IPS DF 6.9 (cell line): ENCODE measurements around the gene PCLAF.
A peak's percentile ranks its signal among the peaks of the same experiment; 100 is the strongest.

Experiments used
- DNase-seq: peaks from one replicate; pipeline ENCODE4 v3.0.0-alpha.2; 2013; ENCODE audit warnings: low read depth, low spot score
- H3K27ac ChIP-seq: one replicate; pipeline ENCODE4 v1.5.1; 2013; ENCODE audit warnings: low read length, control low read depth
- H3K27me3 ChIP-seq: 2 replicates; pipeline ENCODE4 v1.6.1; 2013; ENCODE audit warnings: mild to moderate bottlenecking, low read length; ENCODE audit not compliant: control insufficient read depth, insufficient read depth
- H3K36me3 ChIP-seq: 2 replicates; pipeline ENCODE4 v1.6.1; 2013; ENCODE audit warnings: low read length; ENCODE audit not compliant: control insufficient read depth, insufficient read depth
- H3K4me1 ChIP-seq: 2 replicates; pipeline ENCODE4 v1.6.1; 2013; ENCODE audit warnings: low read length; ENCODE audit not compliant: control insufficient read depth, insufficient read depth
- H3K4me3 ChIP-seq: 2 replicates; pipeline ENCODE4 v1.5.1; 2013; ENCODE audit warnings: mild to moderate bottlenecking, low read length
- H3K9me3 ChIP-seq: 2 replicates; pipeline ENCODE4 v1.6.1; 2013; ENCODE audit warnings: low read length, inconsistent platforms; ENCODE audit not compliant: control insufficient read depth, insufficient read depth
- WGBS: extraction: QIAGEN DNeasy Blood & Tissue Kit; methylation state at CpG from one replicate; pipeline ENCODE4 v1.1.7; 2013; ENCODE audit warnings: mixed read lengths, missing lambda C conversion rate; ENCODE audit not compliant: insufficient read length, insufficient coverage; 5-methylcytosine and 5-hydroxymethylcytosine counted together

Gene PCLAF

DNA sequence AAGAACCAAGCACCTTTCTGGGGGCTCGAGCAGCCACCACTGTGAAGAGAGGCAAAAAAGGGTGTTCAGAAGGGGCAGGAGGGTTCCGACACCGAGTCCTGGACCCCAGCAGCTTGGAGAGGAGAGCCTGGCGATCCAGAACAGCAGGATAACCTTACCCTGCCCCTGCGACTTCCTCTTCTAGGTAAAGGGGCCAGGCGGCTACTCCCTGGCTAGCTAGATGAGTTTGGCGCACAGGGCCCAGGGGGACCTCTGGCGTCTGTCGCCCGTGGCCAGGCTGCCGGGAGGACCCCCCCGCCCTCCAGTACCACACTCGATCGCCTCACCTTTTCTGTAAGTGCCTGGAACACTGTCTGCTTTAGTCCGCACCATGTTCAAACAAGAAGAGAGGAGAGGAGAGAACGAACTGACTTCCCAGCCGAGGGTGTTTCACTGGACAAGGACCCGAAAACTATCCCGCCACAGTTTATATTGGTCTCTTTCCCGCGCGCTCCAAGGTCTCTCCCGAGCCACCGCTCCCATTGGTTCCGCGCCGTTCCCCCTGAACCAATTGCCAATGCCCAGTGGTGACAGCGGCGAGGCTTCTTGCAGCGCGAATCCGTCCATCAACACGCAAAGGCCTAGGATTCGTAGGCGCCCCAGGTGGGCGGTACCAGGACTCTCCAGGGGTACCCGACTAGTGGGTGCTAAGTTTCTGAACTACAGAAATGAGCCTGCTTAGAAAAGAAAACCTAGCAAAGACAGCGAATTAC lies at the start of gene PCLAF:
Gene PCLAF (minus strand): TSS at position 442 of the 752 bp plus-strand sequence. CDS start 70 bp downstream, at position 372.
- no peaks in the 10 kb centered on the region for H3K27me3 ChIP-seq
- no peaks in the 10 kb centered on the region for H3K9me3 ChIP-seq
- DNase-seq = peak; percentile 85
- peaks cover 2% of the 10 kb centered on the region; the same call in 1 of the 2 replicates for H3K36me3 ChIP-seq
- no peak within 1 kb of the TSS for H3K27ac ChIP-seq
- H3K4me1 ChIP-seq = no peaks in the 10 kb centered on the region
- peak within 1 kb of the TSS; percentile 91 for H3K4me3 ChIP-seq
- WGBS = no CpG with 5 or more reads among the region's 38 CpGs

GRCh38 chr15:64430000-64430735 lies 48.9 kb upstream of the PCLAF start:
- Histone ChIP-seq H3K36me3 (no peaks in the 10 kb centered on the region), H3K27me3 (no peaks in the 10 kb centered on the region), H3K27ac (no peak overlapping the region), H3K4me1 (peaks cover 2% of the 10 kb centered on the region; the same call in 1 of the 2 replicates), H3K4me3 (no peak overlapping the region), H3K9me3 (no peaks in the 10 kb centered on the region)
- no CpG with 5 or more reads among the region's 3 CpGs for WGBS
- DNase-seq = peak; percentile 60

- no peaks in the 10 kb centered on the region for H3K36me3 ChIP-seq
- DNase-seq = no peak
- no peaks in the 10 kb centered on the region for H3K27me3 ChIP-seq
- H3K27ac ChIP-seq = no peak overlapping the region
- no peaks in the 10 kb centered on the region for H3K9me3 ChIP-seq
- H3K4me1 ChIP-seq = peaks cover 2% of the 10 kb centered on the region; the same call in 1 of the 2 replicates
- no peak overlapping the region for H3K4me3 ChIP-seq
These were observed 48.2 kb upstream of the PCLAF start for GRCh38 chr15:64429448-64429847.

- no peaks in the 10 kb centered on the region; the same call in 1 of the 2 replicates for H3K36me3 ChIP-seq
- H3K27me3 ChIP-seq = no peaks in the 10 kb centered on the region
- H3K4me3 ChIP-seq = no peak overlapping the region
- H3K9me3 ChIP-seq = no peaks in the 10 kb centered on the region
- no peak overlapping the region for H3K27ac ChIP-seq
- WGBS = no CpG with 5 or more reads among the region's 7 CpGs
- no peak for DNase-seq
- peaks cover 2% of the 10 kb centered on the region; the same call in 1 of the 2 replicates for H3K4me1 ChIP-seq
These were observed 45.7 kb upstream of the PCLAF start for GRCh38 chr15:64426845-64427465.

- peaks cover 2% of the 10 kb centered on the region; the same call in 1 of the 2 replicates for H3K4me1 ChIP-seq
- WGBS = no CpG with 5 or more reads among the region's 3 CpGs
- no peak overlapping the region for H3K27ac ChIP-seq
- no peaks in the 10 kb centered on the region for H3K27me3 ChIP-seq
- DNase-seq = no peak
- no peaks in the 10 kb centered on the region for H3K9me3 ChIP-seq
- no peaks in the 10 kb centered on the region; the same call in 1 of the 2 replicates for H3K36me3 ChIP-seq
- H3K4me3 ChIP-seq = no peak overlapping the region
These were observed 44.0 kb upstream of the PCLAF start for GRCh38 chr15:64425221-64425620.

DNA sequence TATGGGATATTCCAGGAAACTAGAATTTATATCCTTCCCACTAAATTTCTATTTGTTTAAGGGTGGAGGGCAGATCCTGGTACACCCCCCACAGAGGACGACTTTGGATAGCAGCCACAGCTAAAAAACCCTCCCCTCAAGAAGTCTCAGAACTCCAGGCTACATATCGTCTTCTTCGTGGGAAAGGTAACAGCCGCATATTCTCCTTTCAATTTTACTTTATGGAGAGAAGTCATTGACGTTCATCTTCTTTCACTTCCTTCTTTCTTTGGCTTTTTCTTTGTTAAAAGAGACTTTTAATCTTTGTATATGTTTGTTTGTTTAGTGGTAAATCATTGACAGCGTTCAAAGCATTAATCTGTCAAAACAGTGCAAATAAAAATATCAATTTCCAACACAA lies 42.7 kb upstream of the PCLAF start:
- Histone ChIP-seq H3K36me3 (no peaks in the 10 kb centered on the region; the same call in 1 of the 2 replicates), H3K4me1 (no peaks in the 10 kb centered on the region), H3K9me3 (no peaks in the 10 kb centered on the region), H3K4me3 (no peak overlapping the region), H3K27ac (no peak overlapping the region), H3K27me3 (no peaks in the 10 kb centered on the region)
- no peak for DNase-seq
- WGBS = no CpG with 5 or more reads among the region's 6 CpGs

DNA sequence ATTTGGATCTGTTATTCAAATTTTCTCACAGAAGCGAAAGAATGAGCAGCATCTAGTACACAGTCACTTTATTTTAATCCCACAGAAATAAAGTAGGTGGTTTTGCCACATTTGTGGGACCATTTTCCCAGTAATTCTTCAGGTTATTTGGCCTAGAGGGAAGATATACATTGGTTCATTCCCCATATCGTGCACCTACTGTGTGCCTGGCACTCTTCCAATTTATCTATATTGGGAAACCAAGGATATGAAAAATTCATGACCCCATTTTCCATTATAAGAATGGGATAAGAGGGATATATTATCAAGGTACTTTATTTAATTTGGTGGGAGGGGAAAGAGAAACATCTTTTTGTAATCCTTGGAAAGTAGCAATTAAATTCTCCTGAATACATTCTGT lies 41.5 kb upstream of the PCLAF start:
- H3K27ac ChIP-seq = no peak overlapping the region
- H3K36me3 ChIP-seq = no peaks in the 10 kb centered on the region; the same call in 1 of the 2 replicates
- no peaks in the 10 kb centered on the region for H3K27me3 ChIP-seq
- WGBS = no CpG with 5 or more reads among the region's 2 CpGs
- H3K4me3 ChIP-seq = no peak overlapping the region
- no peaks in the 10 kb centered on the region for H3K4me1 ChIP-seq
- H3K9me3 ChIP-seq = no peaks in the 10 kb centered on the region
- DNase-seq = no peak

- DNase-seq = no peak
- H3K9me3 ChIP-seq = no peaks in the 10 kb centered on the region
- WGBS = no CpG with 5 or more reads among the region's 2 CpGs
- H3K4me1 ChIP-seq = no peaks in the 10 kb centered on the region
- no peak overlapping the region for H3K4me3 ChIP-seq
- H3K27ac ChIP-seq = no peak overlapping the region
- no peaks in the 10 kb centered on the region for H3K27me3 ChIP-seq
- peaks cover 2% of the 10 kb centered on the region; the same call in 1 of the 2 replicates for H3K36me3 ChIP-seq
These were observed 31.0 kb upstream of the PCLAF start for GRCh38 chr15:64412216-64412615.

GRCh38 chr15:64400583-64400982 lies 19.3 kb upstream of the PCLAF start:
- no peak overlapping the region for H3K27ac ChIP-seq
- WGBS = no CpG with 5 or more reads among the region's 2 CpGs

GRCh38 chr15:64398575-64398974 lies 17.3 kb upstream of the PCLAF start:
- Histone ChIP-seq H3K27me3 (no peaks in the 10 kb centered on the region), H3K4me3 (no peak overlapping the region), H3K4me1 (no peaks in the 10 kb centered on the region), H3K36me3 (peaks cover 6% of the 10 kb centered on the region; the same call in 1 of the 2 replicates), H3K9me3 (no peaks in the 10 kb centered on the region), H3K27ac (no peak overlapping the region)
- no CpG with 5 or more reads among the region's 2 CpGs for WGBS
- DNase-seq = no peak

More at GRCh38 chr15:64400583-64400982, 19.3 kb upstream of the PCLAF start:
- Histone ChIP-seq H3K9me3 (no peaks in the 10 kb centered on the region), H3K27me3 (no peaks in the 10 kb centered on the region), H3K36me3 (peaks cover 6% of the 10 kb centered on the region; the same call in 1 of the 2 replicates), H3K4me3 (no peak overlapping the region), H3K4me1 (no peaks in the 10 kb centered on the region)
- DNase-seq = no peak
